ENCODE results near the gene FFAR4.

GRCh38 chr10:93615576-93616235, 49.2 kb downstream of the FFAR4 start:
- no peak for TF ChIP-seq EZH2 (IDR thresholded peaks at IDR 0.05; ENCODE audit: insufficient read depth, poor library complexity, severe bottlenecking)
- TF ChIP-seq EZH2phosphoT487 (IDR thresholded peaks at IDR 0.05; ENCODE audit: insufficient read depth, low read depth), result no peak

Data from GM23248 (cell line).